GM21619 (cell line): ENCODE measurements around the gene ARHGAP40.

Experiments
- ATAC-seq: cut with Tn5 transposase; IDR thresholded peaks from one replicate; pipeline ENCODE4 v1.9.1; 2021; ENCODE audit not compliant: unreplicated experiment

Gene ARHGAP40

GRCh38 chr20:38673725-38674091 lies 72.1 kb downstream of the ARHGAP40 start:
- no peak for ATAC-seq

- ATAC-seq = no peak
Measured at GRCh38 chr20:38674092-38674764, 72.6 kb downstream of the ARHGAP40 start.

GRCh38 chr20:38674765-38675133 lies 73.1 kb downstream of the ARHGAP40 start:
- ATAC-seq = no peak

DNA sequence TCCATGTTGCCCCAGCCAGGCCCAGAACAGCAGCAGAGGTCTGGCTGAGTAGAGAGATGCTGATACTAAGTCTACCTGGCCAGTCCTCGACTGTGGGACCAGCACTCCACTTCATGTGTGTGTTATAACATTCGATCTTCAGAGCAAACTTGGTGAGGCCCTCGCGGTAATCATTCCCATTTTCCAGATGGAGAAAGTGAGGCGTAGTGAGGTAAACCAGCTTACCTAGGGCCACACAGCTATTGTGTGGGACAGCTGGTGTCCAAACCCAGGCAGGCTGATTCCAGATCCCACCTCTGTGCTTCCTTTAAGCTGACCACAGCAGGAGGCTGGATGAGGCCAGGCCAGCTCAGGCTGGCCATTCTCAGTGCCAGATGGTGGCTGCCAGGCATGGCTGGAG lies 75.0 kb downstream of the ARHGAP40 start:
- ATAC-seq = no peak

GRCh38 chr20:38680500-38681306 lies 79.1 kb downstream of the ARHGAP40 start:
- ATAC-seq = no peak

DNA sequence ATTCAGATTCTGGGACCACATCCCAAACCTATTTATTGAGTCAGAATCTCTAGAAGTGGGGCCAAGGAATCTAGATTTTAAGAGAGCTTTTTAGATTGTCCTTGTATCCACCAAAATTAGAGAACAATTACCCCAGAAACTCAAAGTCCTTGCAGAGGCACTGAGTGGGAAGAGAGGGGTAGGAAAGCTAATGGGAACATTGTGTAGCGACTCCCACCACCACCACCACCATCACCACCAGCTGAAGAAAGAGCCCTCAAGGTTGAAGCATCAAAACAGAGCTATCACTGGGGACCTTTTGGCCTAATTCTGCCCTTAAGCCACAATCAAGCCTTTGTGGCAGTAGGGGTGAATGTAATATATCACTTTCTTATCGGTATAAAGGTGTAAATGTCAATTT lies 83.7 kb downstream of the ARHGAP40 start:
- ATAC-seq = no peak

- no peak for ATAC-seq
Measured at GRCh38 chr20:38685853-38686473, 84.4 kb downstream of the ARHGAP40 start.

DNA sequence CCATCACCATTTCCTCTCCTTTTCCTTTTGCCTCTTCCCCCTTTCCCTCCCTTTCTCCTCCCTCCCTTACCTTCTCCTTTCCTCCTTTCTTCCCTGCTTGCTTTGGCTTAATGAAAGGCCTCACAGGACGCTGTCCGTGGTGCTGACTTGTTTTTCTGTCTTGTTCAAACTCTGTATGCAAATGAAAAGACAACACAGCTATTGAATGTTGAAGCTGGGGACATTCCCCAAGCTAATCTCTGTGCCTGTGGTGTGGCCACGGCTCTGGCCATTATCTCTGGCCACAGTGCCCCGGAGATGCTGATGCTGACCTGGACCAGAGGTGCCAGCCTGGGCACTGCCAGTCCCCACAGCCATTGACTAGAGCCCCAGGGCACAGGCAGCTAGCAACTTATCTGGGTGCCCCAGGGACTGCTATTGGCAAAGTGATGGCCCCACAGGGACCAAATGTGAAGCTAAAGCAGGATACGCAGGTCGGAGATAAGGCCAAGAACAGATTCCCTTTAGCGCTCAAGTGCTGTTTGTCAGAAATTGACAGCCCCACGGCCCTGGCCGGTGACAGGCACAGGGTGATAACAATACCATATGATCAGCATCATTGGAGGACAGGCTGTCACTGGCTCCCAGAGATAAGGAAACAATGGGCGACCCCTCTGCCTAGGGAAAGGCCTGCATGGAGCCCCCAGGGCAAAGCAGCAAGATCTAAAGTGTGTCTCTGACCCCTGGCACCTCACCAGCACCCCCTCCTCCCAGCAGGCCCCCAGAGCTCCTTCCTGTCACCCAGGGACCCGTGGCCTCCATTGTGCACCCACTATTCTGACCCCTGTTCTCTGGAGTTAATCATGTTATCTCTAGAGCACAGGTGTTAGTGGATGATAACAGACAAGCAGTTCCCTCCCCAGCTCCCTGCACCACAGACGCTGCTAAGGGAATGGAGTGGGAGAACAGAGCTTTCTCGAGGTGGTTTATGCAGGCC lies 91.1 kb downstream of the ARHGAP40 start:
- ATAC-seq = no peak

DNA sequence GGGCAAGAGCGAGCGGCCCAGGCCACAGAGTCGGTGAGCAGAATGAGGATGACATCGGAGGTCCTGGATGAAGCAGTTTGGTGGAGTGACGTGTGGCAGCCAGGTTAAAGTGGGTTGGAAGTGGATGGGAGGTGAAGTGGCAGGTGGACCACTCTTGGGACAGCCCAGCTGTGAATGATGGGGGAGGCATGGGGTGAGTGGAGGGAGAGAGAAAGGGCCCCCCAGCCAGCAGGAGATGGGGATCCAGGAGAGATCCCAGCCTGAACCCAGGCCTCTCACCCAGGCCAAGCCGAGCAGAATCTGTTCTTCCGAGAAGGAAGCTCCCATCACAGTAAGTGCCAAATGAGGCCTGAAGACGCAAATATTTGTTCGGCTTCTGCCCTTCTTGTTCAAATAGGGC lies 95.7 kb downstream of the ARHGAP40 start:
- no peak for ATAC-seq

- ATAC-seq = no peak
Measured at GRCh38 chr20:38698541-38698940, 96.9 kb downstream of the ARHGAP40 start.

GRCh38 chr20:38700141-38700540 lies 98.5 kb downstream of the ARHGAP40 start:
- ATAC-seq = no peak
